ENCODE data around the gene LTBP1. TPM values are rescaled to one million over a fixed set of nuclear protein-coding genes. Genes with fewer than 3 reads are reported as not detected.
"Not testable (repeated sequence)": the region's sequence is repeated elsewhere in the genome, so short reads cannot be mapped to it uniquely, and the experiment has no call there.

LTBP1 gene
- total RNA-seq, 2 experiments from 2014 or later: 0.14 to 0.31 TPM

GRCh38 chr2:33426666-33427231, 480.0 kb downstream of the LTBP1 start:
- Mint-ChIP-seq H3K9me3 (peaks cover 2% of the 10 kb centered on the region), H3K4me1 (peaks cover 3% of the 10 kb centered on the region), H3K27ac (no peak overlapping the region), H3K36me3 (no peaks in the 10 kb centered on the region), H3K27me3 (no peaks in the 10 kb centered on the region), H3K4me3 (no peak overlapping the region)
- DNase-seq: no peak

- Mint-ChIP-seq H3K36me3 (no peaks in the 10 kb centered on the region), H3K4me1 (peaks cover 3% of the 10 kb centered on the region), H3K27ac (no peak overlapping the region), H3K27me3 (peaks cover 5% of the 10 kb centered on the region), H3K9me3 (peaks cover 2% of the 10 kb centered on the region), H3K4me3 (no peak overlapping the region)
- no peak for DNase-seq
Observed at GRCh38 chr2:33430077-33430476, 483.3 kb downstream of the LTBP1 start.

GRCh38 chr2:33430856-33431255, 484.1 kb downstream of the LTBP1 start:
- DNase-seq: no peak
- no peak overlapping the region for H3K27ac Mint-ChIP-seq
- no peaks in the 10 kb centered on the region for H3K36me3 Mint-ChIP-seq
- H3K4me3 Mint-ChIP-seq: no peak overlapping the region
- H3K9me3 Mint-ChIP-seq: peaks cover 2% of the 10 kb centered on the region
- H3K27me3 Mint-ChIP-seq: peaks cover 9% of the 10 kb centered on the region
- peaks cover 1% of the 10 kb centered on the region for H3K4me1 Mint-ChIP-seq

GRCh38 chr2:33432871-33433270, 486.1 kb downstream of the LTBP1 start:
- H3K9me3 Mint-ChIP-seq: peaks cover 2% of the 10 kb centered on the region
- H3K27ac Mint-ChIP-seq: no peak overlapping the region
- H3K27me3 Mint-ChIP-seq: peaks cover 16% of the 10 kb centered on the region
- no peak for DNase-seq
- no peaks in the 10 kb centered on the region for H3K36me3 Mint-ChIP-seq
- H3K4me3 Mint-ChIP-seq: no peak overlapping the region
- no peaks in the 10 kb centered on the region for H3K4me1 Mint-ChIP-seq

- Mint-ChIP-seq H3K27me3 (peaks cover 16% of the 10 kb centered on the region), H3K4me3 (no peak overlapping the region), H3K9me3 (peaks cover 2% of the 10 kb centered on the region), H3K4me1 (no peaks in the 10 kb centered on the region), H3K36me3 (no peaks in the 10 kb centered on the region), H3K27ac (no peak overlapping the region)
- no peak for DNase-seq
Observed at GRCh38 chr2:33433279-33434235, 486.8 kb downstream of the LTBP1 start.

- Mint-ChIP-seq H3K27me3 (peaks cover 16% of the 10 kb centered on the region), H3K4me1 (no peaks in the 10 kb centered on the region), H3K36me3 (no peaks in the 10 kb centered on the region), H3K27ac (no peak overlapping the region), H3K4me3 (no peak overlapping the region), H3K9me3 (no peaks in the 10 kb centered on the region)
- DNase-seq: no peak
Observed at GRCh38 chr2:33435518-33435917, 488.8 kb downstream of the LTBP1 start.

- Mint-ChIP-seq H3K9me3 (no peaks in the 10 kb centered on the region), H3K27ac (no peak overlapping the region), H3K27me3 (peaks cover 17% of the 10 kb centered on the region), H3K36me3 (no peaks in the 10 kb centered on the region), H3K4me1 (no peaks in the 10 kb centered on the region), H3K4me3 (no peak overlapping the region)
- DNase-seq: no peak
Observed at GRCh38 chr2:33436083-33436482, 489.3 kb downstream of the LTBP1 start.

GRCh38 chr2:33437297-33437696, 490.5 kb downstream of the LTBP1 start:
- Mint-ChIP-seq H3K9me3 (no peaks in the 10 kb centered on the region), H3K4me1 (no peaks in the 10 kb centered on the region), H3K27ac (no peak overlapping the region), H3K36me3 (no peaks in the 10 kb centered on the region), H3K4me3 (no peak overlapping the region), H3K27me3 (peaks cover 20% of the 10 kb centered on the region)
- no peak for DNase-seq

- no peak overlapping the region for H3K4me3 Mint-ChIP-seq
- H3K27ac Mint-ChIP-seq: no peak overlapping the region
- no peaks in the 10 kb centered on the region for H3K4me1 Mint-ChIP-seq
- H3K36me3 Mint-ChIP-seq: no peaks in the 10 kb centered on the region
- DNase-seq: no peak
- peaks cover 20% of the 10 kb centered on the region for H3K27me3 Mint-ChIP-seq
- no peaks in the 10 kb centered on the region for H3K9me3 Mint-ChIP-seq
Observed at GRCh38 chr2:33437815-33438214, 491.1 kb downstream of the LTBP1 start.

GRCh38 chr2:33441235-33441810, 494.6 kb downstream of the LTBP1 start:
- no peak overlapping the region for H3K4me3 Mint-ChIP-seq
- no peaks in the 10 kb centered on the region for H3K4me1 Mint-ChIP-seq
- DNase-seq: peak; percentile 12
- peaks cover 9% of the 10 kb centered on the region for H3K27me3 Mint-ChIP-seq
- no peaks in the 10 kb centered on the region for H3K9me3 Mint-ChIP-seq
- no peak overlapping the region for H3K27ac Mint-ChIP-seq
- H3K36me3 Mint-ChIP-seq: no peaks in the 10 kb centered on the region

GRCh38 chr2:33442052-33442451, 495.3 kb downstream of the LTBP1 start:
- not testable (repeated sequence) for H3K4me3 Mint-ChIP-seq, H3K27me3 Mint-ChIP-seq, H3K9me3 Mint-ChIP-seq, H3K4me1 Mint-ChIP-seq, H3K36me3 Mint-ChIP-seq, DNase-seq, H3K27ac Mint-ChIP-seq

- H3K9me3 Mint-ChIP-seq: no peaks in the 10 kb centered on the region
- no peaks in the 10 kb centered on the region for H3K4me1 Mint-ChIP-seq
- H3K27ac Mint-ChIP-seq: no peak overlapping the region
- peaks cover 4% of the 10 kb centered on the region for H3K27me3 Mint-ChIP-seq
- DNase-seq: no peak
- H3K36me3 Mint-ChIP-seq: no peaks in the 10 kb centered on the region
- H3K4me3 Mint-ChIP-seq: no peak overlapping the region
Observed at GRCh38 chr2:33442528-33443079, 495.9 kb downstream of the LTBP1 start.

- no peaks in the 10 kb centered on the region for H3K4me1 Mint-ChIP-seq
- no peak overlapping the region for H3K27ac Mint-ChIP-seq
- peaks cover 4% of the 10 kb centered on the region for H3K27me3 Mint-ChIP-seq
- no peaks in the 10 kb centered on the region for H3K9me3 Mint-ChIP-seq
- no peaks in the 10 kb centered on the region for H3K36me3 Mint-ChIP-seq
- no peak overlapping the region for H3K4me3 Mint-ChIP-seq
- no peak for DNase-seq
Observed at GRCh38 chr2:33443274-33443829, 496.6 kb downstream of the LTBP1 start.

- no peak overlapping the region for H3K4me3 Mint-ChIP-seq
- peaks cover 4% of the 10 kb centered on the region for H3K27me3 Mint-ChIP-seq
- H3K27ac Mint-ChIP-seq: no peak overlapping the region
- H3K36me3 Mint-ChIP-seq: no peaks in the 10 kb centered on the region
- no peak for DNase-seq
- H3K4me1 Mint-ChIP-seq: no peaks in the 10 kb centered on the region
- H3K9me3 Mint-ChIP-seq: no peaks in the 10 kb centered on the region
Observed at GRCh38 chr2:33444967-33445366, 498.2 kb downstream of the LTBP1 start.
